Measurements from ENCODE around the gene NR2E3.
"Not testable (repeated sequence)": the region's sequence is repeated elsewhere in the genome, so short reads cannot be mapped to it uniquely, and the experiment has no call there.

Gene NR2E3

GRCh38 chr15:71813723-71814470 lies 3.5 kb downstream of the NR2E3 start:
- FAIRE-seq (no peak), DNase-seq (ENCODE audit: low spot score) (no peak)

GRCh38 chr15:71815301-71815700 lies 4.9 kb downstream of the NR2E3 start:
- no peak for DNase-seq (ENCODE audit: low spot score)
- FAIRE-seq, result no peak

GRCh38 chr15:71817351-71817750 lies 7.0 kb downstream of the NR2E3 start:
- no peak for DNase-seq (ENCODE audit: low spot score)
- no peak for FAIRE-seq

GRCh38 chr15:71820127-71820526 lies 9.8 kb downstream of the NR2E3 start:
- no peak for DNase-seq (ENCODE audit: low spot score)
- no peak for FAIRE-seq

GRCh38 chr15:71821547-71822129 lies 11.3 kb downstream of the NR2E3 start:
- FAIRE-seq (no peak), DNase-seq (ENCODE audit: low spot score) (no peak)

- DNase-seq (ENCODE audit: low spot score) (no peak), FAIRE-seq (no peak)
These were observed 12.7 kb downstream of the NR2E3 start for GRCh38 chr15:71822890-71823630.

GRCh38 chr15:71823801-71824200 lies 13.4 kb downstream of the NR2E3 start:
- no peak for DNase-seq (ENCODE audit: low spot score)
- FAIRE-seq, result no peak

GRCh38 chr15:71825021-71825730 lies 14.8 kb downstream of the NR2E3 start:
- FAIRE-seq, result no peak
- no peak for DNase-seq (ENCODE audit: low spot score)

- FAIRE-seq (no peak), DNase-seq (ENCODE audit: low spot score) (no peak)
These were observed 15.8 kb downstream of the NR2E3 start for GRCh38 chr15:71826196-71826595.

- DNase-seq (ENCODE audit: low spot score), result no peak
- no peak for FAIRE-seq
These were observed 20.6 kb downstream of the NR2E3 start for GRCh38 chr15:71830981-71831380.

- DNase-seq (ENCODE audit: low spot score) (no peak), FAIRE-seq (no peak)
These were observed 31.2 kb downstream of the NR2E3 start for GRCh38 chr15:71841563-71841962.

- FAIRE-seq (no peak), DNase-seq (ENCODE audit: low spot score) (no peak)
These were observed 34.6 kb downstream of the NR2E3 start for GRCh38 chr15:71844916-71845315.

GRCh38 chr15:71853543-71853942 lies 43.2 kb downstream of the NR2E3 start:
- no peak for DNase-seq (ENCODE audit: low spot score)
- FAIRE-seq, result no peak

GRCh38 chr15:71858232-71858631 lies 47.9 kb downstream of the NR2E3 start:
- FAIRE-seq; DNase-seq (ENCODE audit: low spot score): not testable (repeated sequence)
